NCI-H128 (cell line): ENCODE measurements around the gene OSBPL9.
"Not testable (repeated sequence)": the region's sequence is repeated elsewhere in the genome, so short reads cannot be mapped to it uniquely, and the experiment has no call there.

Experiments
- DNase-seq: peaks from one replicate; lab custom pipeline; 2025; ENCODE audit not compliant: unreplicated experiment; lab: John Stamatoyannopoulos, UW

Gene OSBPL9

GRCh38 chr1:51780927-51781326 is 164.0 kb downstream of the OSBPL9 start:
- no peak for DNase-seq

- no peak for DNase-seq
Observed at GRCh38 chr1:51784997-51785421, 168.1 kb downstream of the OSBPL9 start.

GRCh38 chr1:51788938-51789337 is 172.0 kb downstream of the OSBPL9 start:
- DNase-seq: no peak

GRCh38 chr1:51789342-51789741 is 172.4 kb downstream of the OSBPL9 start:
- DNase-seq: no peak

GRCh38 chr1:51790385-51790784 is 173.5 kb downstream of the OSBPL9 start:
- DNase-seq: no peak

GRCh38 chr1:51791888-51792287 is 175.0 kb downstream of the OSBPL9 start:
- no peak for DNase-seq

GRCh38 chr1:51792864-51793263 is 176.0 kb downstream of the OSBPL9 start:
- DNase-seq: no peak

GRCh38 chr1:51794260-51794659 is 177.4 kb downstream of the OSBPL9 start:
- no peak for DNase-seq

GRCh38 chr1:51794868-51795267 is 178.0 kb downstream of the OSBPL9 start:
- DNase-seq: no peak

GRCh38 chr1:51799372-51799771 is 182.5 kb downstream of the OSBPL9 start:
- DNase-seq: no peak

GRCh38 chr1:51814513-51814912 is 197.6 kb downstream of the OSBPL9 start:
- DNase-seq: no peak

- DNase-seq: no peak
Observed at GRCh38 chr1:51818487-51818886, 201.6 kb downstream of the OSBPL9 start.

- not testable (repeated sequence) for DNase-seq
Observed at GRCh38 chr1:51819021-51819420, 202.1 kb downstream of the OSBPL9 start.

- DNase-seq: no peak
Observed at GRCh38 chr1:51819810-51820209, 202.9 kb downstream of the OSBPL9 start.

GRCh38 chr1:51829058-51829457 is 212.2 kb downstream of the OSBPL9 start:
- no peak for DNase-seq

- no peak for DNase-seq
Observed at GRCh38 chr1:51833700-51834099, 216.8 kb downstream of the OSBPL9 start.

- DNase-seq: no peak
Observed at GRCh38 chr1:51837243-51837642, 220.4 kb downstream of the OSBPL9 start.
